Measurements from ENCODE around the gene DDX24. TPM values are rescaled to one million over a fixed set of nuclear protein-coding genes. Genes with fewer than 3 reads are reported as not detected.
A peak's percentile ranks its signal among the peaks of the same experiment; 100 is the strongest.

The DDX24 gene
- total RNA-seq, 1 experiment from 2014 or later, result 40.4 TPM

- peak; percentile 52 to 83 for DNase-seq
- H3K4me2 ChIP-seq, result peak overlapping the region; percentile 68
- peaks cover 15% of the 10 kb centered on the region; the same call in 1 of the 2 replicates for H3F3A ChIP-seq (ENCODE audit: insufficient read depth, low read depth)
- H3K9me2 ChIP-seq (ENCODE audit: insufficient read depth), result no peaks in the 10 kb centered on the region
- ChIA-PET POLR2A (ENCODE audit: unreplicated experiment) (interaction anchor here (0.6 kb wide), 1 partner anchor 57 kb away, joined by 4 read pairs; no protein-coding TSS in a partner anchor), CTCF (interaction anchor here (0.6 kb wide), 1 partner anchor 886 kb away, joined by 3 read pairs; no protein-coding TSS in a partner anchor)
- no peaks in the 10 kb centered on the region for H4K20me1 ChIP-seq (ENCODE audit: insufficient read depth)
- H3K27me3 ChIP-seq (ENCODE audit: insufficient read depth, low read depth), result no peaks in the 10 kb centered on the region
- BruUV-seq (replicated peaks), result no TSS peak
- H3K4me1 ChIP-seq (replicated peaks; ENCODE audit: insufficient read depth), result peaks cover 18% of the 10 kb centered on the region
- no peaks in the 10 kb centered on the region for H3K79me2 ChIP-seq (ENCODE audit: low read depth)
- no peak overlapping the region for H2AFZ ChIP-seq
- 0 out of 2 replicates have a peak overlapping the region, but pooled peaks have one; percentile 4 for H3K27ac ChIP-seq
- H3K9me3 ChIP-seq (ENCODE audit: insufficient read depth, low read depth), result no peaks in the 10 kb centered on the region
- intact Hi-C loops (cut with micrococcal nuclease; ENCODE audit: unreplicated experiment), result no loop called here
- no peak overlapping the region for H3K4me3 ChIP-seq
- no peaks in the 10 kb centered on the region for H3K36me3 ChIP-seq (ENCODE audit: low read depth)
- no peak for TF ChIP-seq CTCF (conservative IDR thresholded peaks at IDR 0.05)
- no peak for TF ChIP-seq EZH2 (IDR thresholded peaks at IDR 0.05; ENCODE audit: low read depth)
Observed at GRCh38 chr14:94027566-94028449, 53.2 kb downstream of the DDX24 start.

- peaks cover 18% of the 10 kb centered on the region for H3K4me1 ChIP-seq (replicated peaks; ENCODE audit: insufficient read depth)
- H3K27me3 ChIP-seq (ENCODE audit: insufficient read depth, low read depth), result no peaks in the 10 kb centered on the region
- DNase-seq, result no peak
- peak overlapping the region; percentile 68 for H3K4me2 ChIP-seq
- no peaks in the 10 kb centered on the region for H4K20me1 ChIP-seq (ENCODE audit: insufficient read depth)
- TF ChIP-seq EZH2 (IDR thresholded peaks at IDR 0.05; ENCODE audit: low read depth) (no peak), CTCF (conservative IDR thresholded peaks at IDR 0.05) (no peak)
- H3K79me2 ChIP-seq (ENCODE audit: low read depth), result no peaks in the 10 kb centered on the region
- H2AFZ ChIP-seq, result peak overlapping the region; percentile 77
- no peaks in the 10 kb centered on the region for H3K9me3 ChIP-seq (ENCODE audit: insufficient read depth, low read depth)
- peaks cover 15% of the 10 kb centered on the region; the same call in 1 of the 2 replicates for H3F3A ChIP-seq (ENCODE audit: insufficient read depth, low read depth)
- no peaks in the 10 kb centered on the region for H3K36me3 ChIP-seq (ENCODE audit: low read depth)
- ChIA-PET CTCF (interaction anchor here (0.6 kb wide), 1 partner anchor 885 kb away, joined by 3 read pairs; no protein-coding TSS in a partner anchor), POLR2A (ENCODE audit: unreplicated experiment) (no interaction called here)
- BruUV-seq (replicated peaks), result no TSS peak
- no peak overlapping the region for H3K27ac ChIP-seq
- intact Hi-C loops (cut with micrococcal nuclease; ENCODE audit: unreplicated experiment), result no loop called here
- H3K4me3 ChIP-seq, result peak overlapping the region; percentile 54; the same call in 1 of the 2 replicates
- no peaks in the 10 kb centered on the region for H3K9me2 ChIP-seq (ENCODE audit: insufficient read depth)
Observed at GRCh38 chr14:94026889-94027469, 54.0 kb downstream of the DDX24 start.

- peak; percentile 81 to 95 for DNase-seq
- no TSS peak for BruUV-seq (replicated peaks)
- H3K9me2 ChIP-seq (ENCODE audit: insufficient read depth), result no peaks in the 10 kb centered on the region
- ChIA-PET CTCF (no interaction called here), POLR2A (ENCODE audit: unreplicated experiment) (no interaction called here)
- intact Hi-C loops (cut with micrococcal nuclease; ENCODE audit: unreplicated experiment), result no loop called here
- H3K9me3 ChIP-seq (ENCODE audit: insufficient read depth, low read depth), result no peaks in the 10 kb centered on the region
- no peaks in the 10 kb centered on the region for H3K79me2 ChIP-seq (ENCODE audit: low read depth)
- no peaks in the 10 kb centered on the region for H3K36me3 ChIP-seq (ENCODE audit: low read depth)
- TF ChIP-seq EZH2 (IDR thresholded peaks at IDR 0.05; ENCODE audit: low read depth), result no peak
- no peak for TF ChIP-seq CTCF (conservative IDR thresholded peaks at IDR 0.05)
- no peak within 1 kb of the TSS for H3K27ac ChIP-seq
- no peaks in the 10 kb centered on the region for H3K27me3 ChIP-seq (ENCODE audit: insufficient read depth, low read depth)
- H3K4me3 ChIP-seq, result peak within 1 kb of the TSS; percentile 54; the same call in 1 of the 2 replicates
- no peaks in the 10 kb centered on the region for H4K20me1 ChIP-seq (ENCODE audit: insufficient read depth)
- peak within 1 kb of the TSS; percentile 77 for H2AFZ ChIP-seq
- H3F3A ChIP-seq (ENCODE audit: insufficient read depth, low read depth), result peaks cover 19% of the 10 kb centered on the region; the same call in 1 of the 2 replicates
- H3K4me2 ChIP-seq, result peak within 1 kb of the TSS; percentile 68
- H3K4me1 ChIP-seq (replicated peaks; ENCODE audit: insufficient read depth), result peaks cover 18% of the 10 kb centered on the region
Observed at GRCh38 chr14:94026173-94026888, 54.7 kb downstream of the DDX24 start, which contains the start of gene OTUB2. TSS of gene OTUB2 (plus strand) at chr14:94026340. CDS start at chr14:94026538, 198 bp downstream.
